OCI-LY7 (cell line): Measurements from ENCODE around the gene ARHGAP26. TPM values are rescaled to one million over a fixed set of nuclear protein-coding genes. Genes with fewer than 3 reads are reported as not detected.

Source experiments
- BruUV-seq: library from RNA; stranded (reverse); fragments of 400-500 nt; replicated peaks from 2 replicates; lab custom pipeline; 2021; lab: Mats Ljungman, UMichigan
- CTCF ChIA-PET: fragments of 300-600 bp; sonication (Branson Sonifier 250); formaldehyde crosslinking; loops from one replicate; lab custom pipeline; 2022; ENCODE audit warnings: antibody characterized with exemption; ENCODE audit not compliant: unreplicated experiment; lab: Charles Lee
- POLR2A ChIA-PET: fragments of 300-600 bp; sonication (Branson Sonifier 250); formaldehyde crosslinking; loops from one replicate; lab custom pipeline; 2022; ENCODE audit warnings: antibody characterized with exemption; lab: Charles Lee
- DNase-seq: peaks from one replicate; pipeline ENCODE4 v3.0.0-alpha.2; 2015; ENCODE audit warnings: low spot score
- H2AFZ ChIP-seq: fragments of 200-600 bp; sonication (generic), shearing (Covaris generic); 2 replicates; pipeline ENCODE4 v1.6.1; 2014; ENCODE audit warnings: mild to moderate bottlenecking, antibody characterized with exemption, low read length, moderate library complexity
- H3K27ac ChIP-seq: fragments of 200-600 bp; sonication (generic); 2 replicates; pipeline ENCODE4 v1.5.1; 2014; ENCODE audit warnings: mixed run types, low read depth, mild to moderate bottlenecking, moderate library complexity, low read length, inconsistent platforms; ENCODE audit not compliant: poor library complexity, severe bottlenecking
- H3K36me3 ChIP-seq: fragments of 200-600 bp; sonication (generic); 2 replicates; pipeline ENCODE4 v1.6.1; 2014; ENCODE audit warnings: mild to moderate bottlenecking, antibody characterized with exemption, low read length, moderate library complexity, mixed read lengths; ENCODE audit not compliant: insufficient read depth
- H3K4me1 ChIP-seq: fragments of 200-600 bp; sonication (generic); 2 replicates; pipeline ENCODE4 v1.5.1; 2014; ENCODE audit warnings: mild to moderate bottlenecking, low read length; ENCODE audit not compliant: insufficient read depth, poor library complexity, severe bottlenecking
- H3K4me2 ChIP-seq: fragments of 200-600 bp; sonication (generic); 2 replicates; pipeline ENCODE4 v1.6.1; 2014; ENCODE audit warnings: mild to moderate bottlenecking, low read length
- H3K4me3 ChIP-seq: fragments of 200-600 bp; sonication (generic); 2 replicates; pipeline ENCODE4 v1.5.1; 2014; ENCODE audit warnings: mild to moderate bottlenecking, low read depth, low read length; ENCODE audit not compliant: poor library complexity, severe bottlenecking
- H3K79me2 ChIP-seq: fragments of 200-600 bp; sonication (generic); 2 replicates; pipeline ENCODE4 v1.6.1; 2016; ENCODE audit warnings: low read depth, mild to moderate bottlenecking, low read length, moderate library complexity, mixed read lengths; ENCODE audit not compliant: insufficient read depth
- H3K9me2 ChIP-seq: fragments of 200-600 bp; sonication (generic); 2 replicates; pipeline ENCODE4 v1.6.1; 2016; ENCODE audit warnings: mild to moderate bottlenecking, low read length, mixed read lengths; ENCODE audit not compliant: insufficient read depth
- H3K9me3 ChIP-seq: fragments of 200-600 bp; sonication (generic); 2 replicates; pipeline ENCODE4 v1.6.1; 2014; ENCODE audit warnings: mild to moderate bottlenecking, mixed run types, low read length, mixed read lengths
- H4K20me1 ChIP-seq: fragments of 200-600 bp; sonication (generic); 2 replicates; pipeline ENCODE4 v1.6.1; 2014; ENCODE audit warnings: mild to moderate bottlenecking, antibody characterized with exemption, low read length, moderate library complexity, mixed read lengths; ENCODE audit not compliant: insufficient read depth
- EZH2phosphoT487 ChIP-seq: fragments of 200-600 bp; sonication (generic); IDR thresholded peaks from 2 replicates; pipeline ENCODE4 v1.6.1; 2018; ENCODE audit warnings: low read depth, borderline replicate concordance, mild to moderate bottlenecking, mixed run types, antibody characterized with exemption, low read length, moderate library complexity, mixed read lengths
- intact Hi-C: fragments of 100-400 bp; cut with micrococcal nuclease; formaldehyde crosslinking; loops from one replicate; pipeline ENCODE4 v1.10.0; 2022; ENCODE audit not compliant: unreplicated experiment
- total RNA-seq, 2 experiments: library from RNA; depleted of rRNA in 1 of 2; stranded (reverse); fragments of >200 nt in 1 of 2; shearing (Covaris generic) in 1 of 2; gene quantifications; 2 replicates each; pipeline ENCODE4 v1.2.3, GENCODE V29; 2014 to 2022
- TF ChIP-seq, protein P1 (sequence below): fragments of 200-600 bp; sonication (generic); conservative IDR thresholded peaks from 2 replicates; pipeline ENCODE4 v1.5.1; 2014; ENCODE audit warnings: mild to moderate bottlenecking, antibody characterized with exemption, low read length, moderate library complexity, mixed read lengths

The ARHGAP26 gene
- total RNA-seq, 2 experiments from 2014 or later, result 7.0 to 19.1 TPM

DNA sequence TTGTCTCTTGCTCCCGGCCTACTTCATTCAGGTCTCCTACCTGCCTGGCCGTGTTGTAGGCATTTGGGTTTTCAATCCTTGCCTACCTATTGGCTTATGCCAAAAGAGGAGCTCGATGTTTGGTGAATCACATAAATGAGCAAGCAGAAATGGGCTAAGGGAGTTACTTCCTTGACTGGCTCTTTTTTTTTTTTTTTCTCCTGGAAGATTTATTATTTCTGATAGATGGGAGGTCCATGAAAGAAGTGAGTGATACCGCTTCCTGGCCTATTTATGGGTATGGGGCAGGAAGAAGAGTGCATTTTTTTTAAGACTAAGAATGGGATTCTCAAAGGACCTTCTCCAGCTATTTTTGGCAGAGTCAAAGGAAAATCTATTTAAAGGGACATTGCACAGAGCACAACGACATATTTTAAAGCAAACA is 294.1 kb downstream of the ARHGAP26 start:
- Histone ChIP-seq H3K4me2 (no peak overlapping the region), H3K9me3 (no peaks in the 10 kb centered on the region), H3K9me2 (no peaks in the 10 kb centered on the region), H3K4me3 (no peak overlapping the region), H3K79me2 (no peaks in the 10 kb centered on the region), H3K4me1 (peaks cover 16% of the 10 kb centered on the region), H2AFZ (no peak overlapping the region), H3K27ac (no peak overlapping the region), H4K20me1 (no peaks in the 10 kb centered on the region), H3K36me3 (no peaks in the 10 kb centered on the region)
- no peak for DNase-seq
- intact Hi-C loops, result no loop called here
- TF ChIP-seq EZH2phosphoT487, result no peak
- TF ChIP-seq, protein P1, sequence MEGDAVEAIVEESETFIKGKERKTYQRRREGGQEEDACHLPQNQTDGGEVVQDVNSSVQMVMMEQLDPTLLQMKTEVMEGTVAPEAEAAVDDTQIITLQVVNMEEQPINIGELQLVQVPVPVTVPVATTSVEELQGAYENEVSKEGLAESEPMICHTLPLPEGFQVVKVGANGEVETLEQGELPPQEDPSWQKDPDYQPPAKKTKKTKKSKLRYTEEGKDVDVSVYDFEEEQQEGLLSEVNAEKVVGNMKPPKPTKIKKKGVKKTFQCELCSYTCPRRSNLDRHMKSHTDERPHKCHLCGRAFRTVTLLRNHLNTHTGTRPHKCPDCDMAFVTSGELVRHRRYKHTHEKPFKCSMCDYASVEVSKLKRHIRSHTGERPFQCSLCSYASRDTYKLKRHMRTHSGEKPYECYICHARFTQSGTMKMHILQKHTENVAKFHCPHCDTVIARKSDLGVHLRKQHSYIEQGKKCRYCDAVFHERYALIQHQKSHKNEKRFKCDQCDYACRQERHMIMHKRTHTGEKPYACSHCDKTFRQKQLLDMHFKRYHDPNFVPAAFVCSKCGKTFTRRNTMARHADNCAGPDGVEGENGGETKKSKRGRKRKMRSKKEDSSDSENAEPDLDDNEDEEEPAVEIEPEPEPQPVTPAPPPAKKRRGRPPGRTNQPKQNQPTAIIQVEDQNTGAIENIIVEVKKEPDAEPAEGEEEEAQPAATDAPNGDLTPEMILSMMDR, result no peak
- CTCF ChIA-PET, result no interaction called here
- POLR2A ChIA-PET, result interaction anchor here (0.5 to 1.2 kb wide), 8 partner anchors 9 to 731 kb away, joined by 3 read pairs; no protein-coding TSS in a partner anchor
- no TSS peak for BruUV-seq

DNA sequence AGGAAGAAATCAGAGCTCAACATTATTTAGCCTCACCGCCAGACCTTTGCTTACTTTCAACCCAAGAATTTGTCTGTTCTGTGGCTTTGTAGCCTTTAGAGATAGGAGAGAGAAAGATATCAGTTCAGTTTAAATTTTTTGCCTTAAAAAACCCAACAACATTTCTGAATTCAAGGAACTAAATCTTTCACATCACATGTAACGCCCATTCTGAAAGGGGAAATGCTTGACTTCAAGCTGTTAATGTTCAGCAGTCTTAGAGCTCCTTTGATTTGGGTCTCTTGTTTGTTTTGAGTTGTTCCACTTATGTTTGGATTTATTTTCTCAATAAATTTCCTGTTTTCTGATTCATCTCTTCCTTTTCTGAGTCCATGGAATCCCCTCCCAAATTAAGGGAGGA is 294.5 kb downstream of the ARHGAP26 start:
- CTCF ChIA-PET, result no interaction called here
- Histone ChIP-seq H3K4me3 (no peak overlapping the region), H4K20me1 (no peaks in the 10 kb centered on the region), H3K4me1 (peaks cover 16% of the 10 kb centered on the region), H2AFZ (no peak overlapping the region), H3K4me2 (no peak overlapping the region), H3K9me2 (no peaks in the 10 kb centered on the region), H3K36me3 (no peaks in the 10 kb centered on the region), H3K9me3 (no peaks in the 10 kb centered on the region), H3K27ac (no peak overlapping the region), H3K79me2 (no peaks in the 10 kb centered on the region)
- intact Hi-C loops, result no loop called here
- no TSS peak for BruUV-seq
- POLR2A ChIA-PET, result interaction anchor here (0.8 to 1.2 kb wide), 4 partner anchors 10 to 730 kb away, joined by 3 read pairs; no protein-coding TSS in a partner anchor
- no peak for DNase-seq
- TF ChIP-seq, protein P1, result no peak
- TF ChIP-seq EZH2phosphoT487, result no peak

DNA sequence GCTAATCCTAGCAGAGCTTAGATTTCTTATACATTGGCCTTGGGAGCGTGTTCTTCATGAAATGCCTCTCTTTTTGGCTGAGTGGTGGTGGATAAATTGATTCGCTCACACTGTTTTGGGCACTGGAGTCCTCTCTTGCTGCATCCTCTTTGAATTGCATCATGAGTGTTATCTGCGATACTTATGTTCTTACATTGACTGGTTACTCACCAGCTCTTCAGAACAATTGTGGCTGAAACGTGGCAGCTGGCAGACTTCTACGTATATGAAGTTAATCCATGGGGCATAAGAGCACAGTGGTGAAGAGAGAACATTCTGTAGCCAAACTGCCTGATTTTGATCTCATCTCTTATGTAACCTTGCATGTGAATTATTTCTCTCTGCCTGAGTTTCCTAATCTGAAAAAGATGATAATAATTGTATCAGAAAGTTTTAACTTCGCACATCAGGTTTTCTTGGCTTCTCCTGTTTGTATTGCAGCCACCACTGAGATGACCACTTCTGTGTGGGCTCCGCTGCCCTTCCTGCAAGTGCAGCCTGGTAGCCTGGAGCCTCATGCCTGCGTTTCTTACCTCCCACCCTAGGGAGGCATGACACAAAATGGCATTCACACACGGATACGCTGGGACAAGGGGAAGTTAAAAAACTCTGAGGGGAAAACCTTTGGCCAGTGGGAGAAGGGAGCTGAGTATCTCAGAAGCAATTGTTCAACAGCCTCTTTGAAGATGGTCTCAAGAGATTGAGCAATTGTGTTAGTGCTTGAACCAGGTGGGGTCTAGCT is 295.2 kb downstream of the ARHGAP26 start:
- TF ChIP-seq, protein P1, result no peak
- no peak for TF ChIP-seq EZH2phosphoT487
- CTCF ChIA-PET, result no interaction called here
- POLR2A ChIA-PET, result interaction anchor here (0.8 to 1.2 kb wide), 3 partner anchors 10 to 729 kb away, joined by 3 read pairs; no protein-coding TSS in a partner anchor
- Histone ChIP-seq H4K20me1 (no peaks in the 10 kb centered on the region), H3K4me1 (peaks cover 16% of the 10 kb centered on the region), H3K27ac (no peak overlapping the region), H3K4me2 (no peak overlapping the region), H3K36me3 (no peaks in the 10 kb centered on the region), H3K4me3 (no peak overlapping the region), H3K9me2 (no peaks in the 10 kb centered on the region), H3K79me2 (no peaks in the 10 kb centered on the region), H3K9me3 (no peaks in the 10 kb centered on the region), H2AFZ (no peak overlapping the region)
- intact Hi-C loops, result no loop called here
- DNase-seq, result no peak
- no TSS peak for BruUV-seq
